GM12873 (cell line): Measurements from ENCODE around the gene SIAE.

ENCODE experiments used
- TF ChIP-seq, protein P1 (sequence below): IDR thresholded peaks from 2 replicates; pipeline ENCODE4 v1.5.1; 2012; ENCODE audit warnings: low read depth, mild to moderate bottlenecking, moderate library complexity, low read length, control low read depth; ENCODE audit not compliant: insufficient read depth; ENCODE audit errors: missing control alignments

Gene SIAE

DNA sequence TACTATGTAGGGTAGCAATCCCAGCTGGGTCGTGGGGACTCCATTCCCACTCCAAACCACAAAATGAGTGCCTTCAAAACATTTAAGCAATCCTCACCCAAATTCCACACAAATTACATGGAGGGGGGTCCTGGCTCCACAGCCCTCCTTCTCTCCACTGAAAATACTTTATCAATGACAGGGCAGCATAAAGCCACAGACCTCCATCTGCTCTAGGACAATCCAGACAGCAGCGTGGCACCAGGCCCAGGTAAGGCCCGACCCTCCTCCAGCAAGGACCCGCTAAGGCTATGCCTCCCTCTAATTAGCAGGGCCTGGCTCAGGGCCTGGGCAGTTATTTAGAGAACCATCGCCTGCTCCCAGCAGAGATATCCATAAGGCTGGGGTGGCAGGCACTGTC lies 62.5 kb downstream of the SIAE start, which contains the start of gene PANX3:
Gene PANX3 (plus strand): TSS at position 365 of the 400 bp plus-strand sequence. CDS start 129 bp downstream, outside the sequence.
- TF ChIP-seq, protein P1, sequence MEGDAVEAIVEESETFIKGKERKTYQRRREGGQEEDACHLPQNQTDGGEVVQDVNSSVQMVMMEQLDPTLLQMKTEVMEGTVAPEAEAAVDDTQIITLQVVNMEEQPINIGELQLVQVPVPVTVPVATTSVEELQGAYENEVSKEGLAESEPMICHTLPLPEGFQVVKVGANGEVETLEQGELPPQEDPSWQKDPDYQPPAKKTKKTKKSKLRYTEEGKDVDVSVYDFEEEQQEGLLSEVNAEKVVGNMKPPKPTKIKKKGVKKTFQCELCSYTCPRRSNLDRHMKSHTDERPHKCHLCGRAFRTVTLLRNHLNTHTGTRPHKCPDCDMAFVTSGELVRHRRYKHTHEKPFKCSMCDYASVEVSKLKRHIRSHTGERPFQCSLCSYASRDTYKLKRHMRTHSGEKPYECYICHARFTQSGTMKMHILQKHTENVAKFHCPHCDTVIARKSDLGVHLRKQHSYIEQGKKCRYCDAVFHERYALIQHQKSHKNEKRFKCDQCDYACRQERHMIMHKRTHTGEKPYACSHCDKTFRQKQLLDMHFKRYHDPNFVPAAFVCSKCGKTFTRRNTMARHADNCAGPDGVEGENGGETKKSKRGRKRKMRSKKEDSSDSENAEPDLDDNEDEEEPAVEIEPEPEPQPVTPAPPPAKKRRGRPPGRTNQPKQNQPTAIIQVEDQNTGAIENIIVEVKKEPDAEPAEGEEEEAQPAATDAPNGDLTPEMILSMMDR: no peak

DNA sequence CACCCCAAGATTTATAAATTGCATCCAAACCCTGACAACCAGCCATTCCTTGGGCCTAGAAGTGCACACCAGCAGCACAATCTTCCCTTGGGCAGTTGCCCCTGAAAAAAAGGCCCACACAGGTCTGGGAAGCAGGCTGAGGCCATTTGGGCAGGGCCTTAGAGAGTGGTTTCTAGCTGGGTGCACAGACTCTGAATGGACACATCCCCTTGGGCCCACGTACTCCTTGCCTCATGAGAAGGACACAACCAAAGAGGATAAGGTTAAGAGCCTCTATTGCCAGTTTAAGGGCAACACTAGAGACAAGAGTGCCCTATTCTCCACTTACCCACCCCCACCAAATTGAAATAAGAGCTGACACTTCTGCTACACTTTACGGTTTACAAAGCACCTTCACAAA lies 63.2 kb downstream of the SIAE start:
- TF ChIP-seq, protein P1: no peak

DNA sequence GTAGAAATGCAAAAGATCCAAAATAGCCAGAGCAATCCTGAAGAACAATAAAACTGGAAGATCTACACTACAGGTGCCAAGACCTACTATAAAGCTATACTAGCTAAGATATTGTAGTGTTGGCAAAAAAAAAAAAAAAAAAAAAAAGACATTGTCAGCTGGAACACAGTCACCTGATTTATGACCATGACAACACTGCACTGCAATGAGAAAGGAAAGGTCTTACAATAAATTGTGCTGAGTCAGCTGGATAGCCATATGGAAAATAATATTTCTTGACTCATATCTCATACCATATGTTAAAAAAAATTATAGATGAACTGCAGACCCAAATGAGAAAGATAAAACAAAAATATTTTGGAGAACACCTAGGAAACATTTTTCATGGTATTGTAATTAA lies 65.4 kb downstream of the SIAE start:
- TF ChIP-seq, protein P1: no peak

DNA sequence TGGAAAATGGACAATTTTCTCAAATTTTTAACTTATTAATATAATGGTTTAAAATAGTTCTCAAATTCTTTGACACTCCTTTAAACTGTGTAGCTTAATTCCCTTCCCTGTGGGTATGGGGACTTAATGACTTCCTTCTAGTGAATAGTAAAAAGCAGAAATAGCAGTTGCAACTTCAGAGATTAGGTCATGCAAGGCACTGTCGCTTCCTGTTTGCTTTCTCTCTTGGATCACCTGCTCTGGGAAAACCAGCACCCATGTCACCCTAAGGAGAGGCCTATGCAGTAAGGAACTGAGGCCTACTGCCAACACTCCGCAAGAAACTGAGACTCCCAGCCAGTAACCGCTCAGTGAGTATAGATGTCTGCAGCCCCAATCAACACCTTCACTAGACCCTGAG lies 67.8 kb downstream of the SIAE start:
- TF ChIP-seq, protein P1: no peak

DNA sequence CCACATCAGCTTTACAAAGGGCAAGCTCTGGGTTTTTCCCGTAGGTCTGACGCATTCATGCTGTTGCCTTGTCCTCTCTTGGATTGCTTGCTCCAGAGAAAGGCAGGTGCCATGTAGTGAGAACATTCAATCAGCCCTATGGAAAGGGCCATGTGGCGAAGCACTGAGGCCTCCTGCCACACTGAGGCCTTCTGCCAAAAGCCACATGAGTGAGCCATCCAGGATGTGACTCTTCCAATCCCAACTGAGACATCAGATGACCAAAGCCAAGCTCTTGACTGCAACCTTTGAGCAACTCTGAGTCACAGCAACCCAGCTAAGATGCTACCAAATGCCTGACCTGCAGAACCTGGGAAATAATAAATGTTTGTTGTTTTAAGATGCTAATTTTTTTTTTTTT lies 71.3 kb downstream of the SIAE start:
- TF ChIP-seq, protein P1: no peak

DNA sequence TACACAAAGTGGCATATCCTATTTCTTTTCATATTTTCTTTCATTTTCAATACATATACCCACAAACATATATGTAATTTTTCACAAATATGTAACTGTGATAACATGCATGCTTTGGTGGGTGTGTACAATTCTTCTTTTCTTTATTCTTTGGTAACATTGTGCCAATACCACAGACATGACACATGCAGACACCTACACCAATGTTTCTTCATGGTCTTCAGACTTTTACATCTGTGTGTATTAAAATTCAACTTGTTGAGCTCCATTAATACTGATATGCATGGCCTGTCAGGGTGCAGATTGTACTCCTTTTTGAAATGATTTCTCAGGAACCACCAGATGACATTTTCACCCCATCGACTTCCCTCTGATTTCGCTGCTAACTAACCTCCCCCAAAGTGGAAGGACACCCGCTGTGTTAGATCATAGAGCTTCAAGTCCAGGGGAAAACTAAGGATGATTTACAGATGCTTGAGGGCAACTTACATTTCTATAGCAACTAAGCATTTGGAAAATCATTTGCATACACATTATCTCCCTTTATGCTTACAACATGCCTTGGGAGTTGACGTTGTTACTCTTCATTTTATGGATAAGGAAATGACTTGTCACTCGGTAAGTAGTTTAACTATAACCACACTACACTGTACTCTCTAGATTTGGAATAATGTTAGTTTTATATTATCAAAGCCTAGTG lies 72.8 kb downstream of the SIAE start:
- TF ChIP-seq, protein P1: no peak

DNA sequence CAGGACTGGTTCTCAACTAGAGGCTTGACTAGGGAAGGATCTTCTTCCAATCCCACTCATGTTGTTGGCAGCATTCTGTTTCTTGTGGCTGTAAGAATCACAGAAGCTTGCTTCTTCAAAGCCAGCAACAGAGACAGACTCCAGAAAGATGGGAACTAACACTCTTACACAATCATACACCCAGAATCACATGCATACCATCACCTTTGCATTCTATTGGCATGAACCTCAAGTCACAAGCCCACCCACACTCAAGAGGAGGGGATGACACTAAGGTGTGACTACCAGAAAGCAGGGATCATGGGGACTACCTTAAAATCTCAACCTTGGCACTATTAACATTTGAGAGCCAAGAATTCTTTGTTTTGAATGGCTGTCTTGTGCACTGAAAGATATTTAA lies 75.9 kb downstream of the SIAE start:
- TF ChIP-seq, protein P1: no peak

DNA sequence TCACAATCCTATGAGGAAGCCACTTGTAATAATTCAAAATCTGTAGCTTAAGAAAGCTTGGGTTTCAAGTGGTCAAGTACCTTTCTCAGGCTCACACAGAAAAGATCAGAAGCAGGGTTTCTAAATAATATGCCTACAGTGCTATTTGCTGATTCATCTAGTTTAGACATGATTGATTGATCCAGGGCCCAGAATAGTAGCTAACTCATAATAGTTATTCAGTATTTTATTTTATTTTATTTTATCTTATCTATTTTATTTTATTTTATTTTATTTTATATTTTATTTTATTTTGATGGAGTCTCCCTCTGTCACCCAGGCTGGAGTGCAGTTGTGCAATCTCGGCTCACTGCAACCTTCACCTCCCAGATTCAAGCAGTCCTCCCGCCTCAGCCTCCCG lies 78.2 kb downstream of the SIAE start:
- TF ChIP-seq, protein P1: no peak
